Bronchial epithelial cell (primary cell): ENCODE measurements around the gene SPRING1. TPM values are rescaled to one million over a fixed set of nuclear protein-coding genes. Genes with fewer than 3 reads are reported as not detected.

ENCODE experiments used
- DNase-seq: peaks from one replicate; pipeline ENCODE4 v3.0.0-alpha.2; 2010; ENCODE audit warnings: low read depth
- FAIRE-seq: peaks from 2 replicates; lab custom pipeline; 2011; peaks lifted over from hg19 to GRCh38; lab: Jason Lieb, UNC
- H3K27me3 ChIP-seq: 2 replicates; pipeline ENCODE4 v1.5.1; 2011; ENCODE audit warnings: low read length; ENCODE audit not compliant: control insufficient read depth, insufficient read depth
- H3K36me3 ChIP-seq: 2 replicates; pipeline ENCODE4 v1.5.1; 2011; ENCODE audit warnings: low read length; ENCODE audit not compliant: control insufficient read depth, insufficient read depth
- H3K4me3 ChIP-seq: 2 replicates; pipeline ENCODE4 v1.5.1; 2011; ENCODE audit warnings: mild to moderate bottlenecking, low read depth, low read length, control low read depth
- total RNA-seq: library from RNA; depleted of rRNA; stranded (reverse); fragments of >200 nt; gene quantifications from 2 replicates; pipeline ENCODE4 v1.2.1, GENCODE V29; 2014
- TF ChIP-seq, protein P1 (sequence below): IDR thresholded peaks from 2 replicates; pipeline ENCODE4 v1.5.1; 2011; ENCODE audit warnings: mild to moderate bottlenecking, moderate library complexity, low read length, control low read depth, inconsistent platforms; ENCODE audit not compliant: insufficient read depth, severe bottlenecking

The SPRING1 gene
- total RNA-seq, 1 donor from 2014 or later, result 29.7 TPM

DNA sequence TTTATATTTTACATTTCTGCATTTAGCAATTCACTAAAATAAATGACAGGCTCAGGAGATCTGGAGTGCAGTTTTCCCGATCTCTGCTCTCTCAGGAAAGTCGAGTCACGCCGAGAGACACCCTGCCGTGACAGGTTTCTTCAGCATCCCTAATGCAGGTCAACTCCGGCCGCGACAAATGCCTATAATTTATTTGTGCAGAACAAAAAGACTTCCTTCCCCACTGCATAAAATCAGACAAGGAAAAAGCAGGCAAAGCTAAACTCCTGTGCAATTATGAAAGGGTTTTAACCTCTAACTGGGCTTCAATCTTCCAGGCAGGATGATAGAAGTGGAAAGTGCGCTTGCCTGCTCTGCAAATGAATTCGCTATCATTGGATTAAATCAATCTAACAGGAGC is 28.1 kb downstream of the SPRING1 start:
- peaks cover 2% of the 10 kb centered on the region for H3K27me3 ChIP-seq
- DNase-seq (no peak), FAIRE-seq (no peak)
- H3K36me3 ChIP-seq, result no peaks in the 10 kb centered on the region
- TF ChIP-seq, protein P1, sequence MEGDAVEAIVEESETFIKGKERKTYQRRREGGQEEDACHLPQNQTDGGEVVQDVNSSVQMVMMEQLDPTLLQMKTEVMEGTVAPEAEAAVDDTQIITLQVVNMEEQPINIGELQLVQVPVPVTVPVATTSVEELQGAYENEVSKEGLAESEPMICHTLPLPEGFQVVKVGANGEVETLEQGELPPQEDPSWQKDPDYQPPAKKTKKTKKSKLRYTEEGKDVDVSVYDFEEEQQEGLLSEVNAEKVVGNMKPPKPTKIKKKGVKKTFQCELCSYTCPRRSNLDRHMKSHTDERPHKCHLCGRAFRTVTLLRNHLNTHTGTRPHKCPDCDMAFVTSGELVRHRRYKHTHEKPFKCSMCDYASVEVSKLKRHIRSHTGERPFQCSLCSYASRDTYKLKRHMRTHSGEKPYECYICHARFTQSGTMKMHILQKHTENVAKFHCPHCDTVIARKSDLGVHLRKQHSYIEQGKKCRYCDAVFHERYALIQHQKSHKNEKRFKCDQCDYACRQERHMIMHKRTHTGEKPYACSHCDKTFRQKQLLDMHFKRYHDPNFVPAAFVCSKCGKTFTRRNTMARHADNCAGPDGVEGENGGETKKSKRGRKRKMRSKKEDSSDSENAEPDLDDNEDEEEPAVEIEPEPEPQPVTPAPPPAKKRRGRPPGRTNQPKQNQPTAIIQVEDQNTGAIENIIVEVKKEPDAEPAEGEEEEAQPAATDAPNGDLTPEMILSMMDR, result no peak
- no peak overlapping the region for H3K4me3 ChIP-seq

- no peak overlapping the region for H3K4me3 ChIP-seq
- DNase-seq (peak; percentile 29), FAIRE-seq (peak; percentile 76)
- H3K27me3 ChIP-seq, result peaks cover 2% of the 10 kb centered on the region
- no peaks in the 10 kb centered on the region for H3K36me3 ChIP-seq
- TF ChIP-seq, protein P1, result peak; percentile 77
These were observed 28.8 kb downstream of the SPRING1 start for GRCh38 chr12:116708826-116709756.

- no peaks in the 10 kb centered on the region for H3K36me3 ChIP-seq
- DNase-seq (no peak), FAIRE-seq (no peak)
- TF ChIP-seq, protein P1, result no peak
- no peak overlapping the region for H3K4me3 ChIP-seq
- H3K27me3 ChIP-seq, result peaks cover 2% of the 10 kb centered on the region
These were observed 30.1 kb downstream of the SPRING1 start for GRCh38 chr12:116707751-116708150.

DNA sequence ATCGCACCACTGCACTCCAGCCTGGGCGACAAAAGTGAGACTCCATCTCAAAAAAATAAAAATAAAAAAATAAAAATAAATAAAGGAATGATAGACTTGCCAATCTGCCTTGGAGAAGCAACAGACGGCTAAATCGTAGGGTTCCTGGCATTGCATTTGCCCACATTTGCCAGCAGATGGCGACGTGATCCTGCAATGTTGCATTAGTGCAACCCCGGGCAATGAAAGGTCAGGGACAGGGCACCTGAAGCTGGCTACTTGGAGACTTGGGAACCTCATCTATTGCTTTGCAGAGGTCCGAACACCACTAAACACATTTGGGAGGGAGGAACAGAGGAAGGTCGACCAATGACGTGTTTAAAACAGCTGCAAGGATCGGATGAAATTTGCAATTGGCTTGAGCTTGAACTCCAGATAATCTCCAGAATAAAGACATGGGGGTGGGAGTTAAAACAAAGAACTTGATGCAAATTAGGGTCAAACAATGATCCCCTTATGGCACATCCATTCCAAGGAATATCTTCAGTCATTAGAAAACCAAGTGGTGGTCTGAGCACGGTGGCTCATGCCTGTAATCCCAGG is 34.6 kb downstream of the SPRING1 start:
- no peaks in the 10 kb centered on the region for H3K27me3 ChIP-seq
- no peaks in the 10 kb centered on the region for H3K36me3 ChIP-seq
- TF ChIP-seq, protein P1, result peak; percentile 89
- peak; percentile 56 for DNase-seq
- H3K4me3 ChIP-seq, result no peak overlapping the region
- FAIRE-seq, result no peak

DNA sequence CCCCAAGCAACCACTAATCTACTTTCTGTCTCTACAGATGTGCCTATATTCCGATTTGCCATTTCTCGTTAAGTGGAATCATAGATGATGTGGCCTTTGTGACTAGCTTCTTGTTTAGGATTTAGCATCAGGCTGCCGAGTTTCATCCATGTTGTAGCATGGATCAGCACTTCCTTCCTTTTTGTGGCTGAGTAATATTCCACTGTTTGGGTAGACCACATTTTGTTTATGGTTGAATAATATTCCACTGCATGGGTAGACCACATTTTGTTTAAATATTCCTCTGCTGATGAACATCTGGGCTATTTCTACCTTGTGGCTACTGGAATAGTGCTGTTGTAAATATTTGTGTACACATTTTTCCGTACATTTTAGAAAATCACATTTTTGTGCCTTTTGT is 36.4 kb downstream of the SPRING1 start:
- DNase-seq (no peak), FAIRE-seq (no peak)
- Histone ChIP-seq H3K27me3 (no peaks in the 10 kb centered on the region), H3K4me3 (no peak overlapping the region), H3K36me3 (no peaks in the 10 kb centered on the region)
- TF ChIP-seq, protein P1, result no peak
